MCF 10A (cell line): ENCODE measurements around the gene DDR1. TPM values are rescaled to one million over a fixed set of nuclear protein-coding genes. Genes with fewer than 3 reads are reported as not detected.

Experiments
- BruUV-seq: library from RNA; stranded (reverse); fragments of 400-500 nt; replicated peaks from 2 replicates; lab custom pipeline; 2021; lab: Mats Ljungman, UMichigan
- CTCF ChIA-PET: fragments of 300-600 bp; sonication (Branson Sonifier 250); formaldehyde crosslinking; extraction: SDS; loops from one replicate; lab custom pipeline; 2021; ENCODE audit warnings: antibody characterized with exemption, inconsistent platforms; lab: Yijun Ruan, JAX
- POLR2A ChIA-PET: fragments of 300-600, 350-650 bp; sonication (Branson Sonifier 250); formaldehyde crosslinking; extraction: SDS; loops from one replicate; lab custom pipeline; 2020; ENCODE audit warnings: antibody characterized with exemption, inconsistent platforms; lab: Yijun Ruan, JAX
- DNase-seq: peaks from one replicate; pipeline ENCODE4 v3.0.0-alpha.2; 2018; ENCODE audit not compliant: unreplicated experiment
- H3K27ac Mint-ChIP-seq: one replicate; pipeline ENCODE4 v1.8.0; 2022; ENCODE audit warnings: mild to moderate bottlenecking, low read depth, mixed read lengths; ENCODE audit not compliant: unreplicated experiment
- H3K27me3 Mint-ChIP-seq: one replicate; pipeline ENCODE4 v1.8.0; 2022; ENCODE audit warnings: mixed read lengths; ENCODE audit not compliant: insufficient read depth, unreplicated experiment
- H3K36me3 Mint-ChIP-seq: one replicate; pipeline ENCODE4 v1.8.0; 2022; ENCODE audit warnings: mild to moderate bottlenecking, moderate library complexity, mixed read lengths; ENCODE audit not compliant: insufficient read depth, unreplicated experiment
- H3K4me1 Mint-ChIP-seq: one replicate; pipeline ENCODE4 v1.8.0; 2022; ENCODE audit warnings: mixed read lengths; ENCODE audit not compliant: insufficient read depth, unreplicated experiment
- H3K4me3 Mint-ChIP-seq: one replicate; pipeline ENCODE4 v1.8.0; 2022; ENCODE audit warnings: mild to moderate bottlenecking, moderate library complexity, mixed read lengths; ENCODE audit not compliant: unreplicated experiment
- H3K9me3 Mint-ChIP-seq: one replicate; pipeline ENCODE4 v1.8.0; 2022; ENCODE audit warnings: mixed read lengths; ENCODE audit not compliant: unreplicated experiment
- intact Hi-C: fragments of 100-400 bp; cut with micrococcal nuclease; formaldehyde crosslinking; loops from 2 replicates; pipeline ENCODE4 v1.14.1; 2022
- total RNA-seq: library from RNA; stranded (reverse); gene quantifications from 2 replicates; pipeline ENCODE4 v1.2.3, GENCODE V29; 2022
- TF ChIP-seq, protein P1 (sequence below): fragments of 200-600 bp; IDR thresholded peaks from one replicate; pipeline ENCODE4 v1.8.0; 2022; ENCODE audit warnings: antibody characterized with exemption, mild to moderate bottlenecking; ENCODE audit not compliant: unreplicated experiment

Gene DDR1
- total RNA-seq, 1 experiment from 2014 or later: 66.0 TPM

DNA sequence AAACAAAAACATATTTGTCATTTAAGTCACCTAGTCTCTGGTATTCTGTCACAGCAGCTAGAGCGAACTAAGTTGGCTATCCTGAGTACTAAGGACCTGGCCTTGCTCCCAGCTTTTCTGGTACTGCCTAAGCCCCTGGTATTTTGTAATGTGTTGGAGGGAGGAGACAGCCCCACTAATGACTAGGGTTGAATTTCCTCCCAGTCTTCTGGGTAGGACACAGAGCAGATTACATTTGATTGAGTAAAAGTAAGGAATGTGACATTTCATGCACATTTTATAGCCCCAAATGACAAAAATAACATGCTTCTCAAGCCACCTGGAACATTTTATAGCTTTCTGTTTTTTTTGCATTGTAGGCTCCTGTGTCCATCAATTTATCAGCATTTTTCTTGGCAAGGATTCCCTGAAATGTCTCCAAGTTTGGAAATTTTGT is 47.9 kb upstream of the DDR1 start:
- no TSS peak for BruUV-seq
- Mint-ChIP-seq H3K27ac (no peak overlapping the region), H3K4me1 (peaks cover 16% of the 10 kb centered on the region), H3K4me3 (no peak overlapping the region), H3K9me3 (no peaks in the 10 kb centered on the region), H3K27me3 (no peaks in the 10 kb centered on the region), H3K36me3 (no peaks in the 10 kb centered on the region)
- ChIA-PET CTCF (interaction anchor here (0.8 to 0.9 kb wide), 2 partner anchors 8 to 15 kb away, joined by 3 to 5 read pairs; no protein-coding TSS in a partner anchor), POLR2A (interaction anchor here (0.7 to 2.8 kb wide), 2 partner anchors 8 to 48 kb away, joined by 3 to 9 read pairs; partner anchors contain the start of gene DDR1)
- intact Hi-C loops: no loop called here
- DNase-seq: peak; percentile 64
- TF ChIP-seq, protein P1, sequence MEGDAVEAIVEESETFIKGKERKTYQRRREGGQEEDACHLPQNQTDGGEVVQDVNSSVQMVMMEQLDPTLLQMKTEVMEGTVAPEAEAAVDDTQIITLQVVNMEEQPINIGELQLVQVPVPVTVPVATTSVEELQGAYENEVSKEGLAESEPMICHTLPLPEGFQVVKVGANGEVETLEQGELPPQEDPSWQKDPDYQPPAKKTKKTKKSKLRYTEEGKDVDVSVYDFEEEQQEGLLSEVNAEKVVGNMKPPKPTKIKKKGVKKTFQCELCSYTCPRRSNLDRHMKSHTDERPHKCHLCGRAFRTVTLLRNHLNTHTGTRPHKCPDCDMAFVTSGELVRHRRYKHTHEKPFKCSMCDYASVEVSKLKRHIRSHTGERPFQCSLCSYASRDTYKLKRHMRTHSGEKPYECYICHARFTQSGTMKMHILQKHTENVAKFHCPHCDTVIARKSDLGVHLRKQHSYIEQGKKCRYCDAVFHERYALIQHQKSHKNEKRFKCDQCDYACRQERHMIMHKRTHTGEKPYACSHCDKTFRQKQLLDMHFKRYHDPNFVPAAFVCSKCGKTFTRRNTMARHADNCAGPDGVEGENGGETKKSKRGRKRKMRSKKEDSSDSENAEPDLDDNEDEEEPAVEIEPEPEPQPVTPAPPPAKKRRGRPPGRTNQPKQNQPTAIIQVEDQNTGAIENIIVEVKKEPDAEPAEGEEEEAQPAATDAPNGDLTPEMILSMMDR: no peak

DNA sequence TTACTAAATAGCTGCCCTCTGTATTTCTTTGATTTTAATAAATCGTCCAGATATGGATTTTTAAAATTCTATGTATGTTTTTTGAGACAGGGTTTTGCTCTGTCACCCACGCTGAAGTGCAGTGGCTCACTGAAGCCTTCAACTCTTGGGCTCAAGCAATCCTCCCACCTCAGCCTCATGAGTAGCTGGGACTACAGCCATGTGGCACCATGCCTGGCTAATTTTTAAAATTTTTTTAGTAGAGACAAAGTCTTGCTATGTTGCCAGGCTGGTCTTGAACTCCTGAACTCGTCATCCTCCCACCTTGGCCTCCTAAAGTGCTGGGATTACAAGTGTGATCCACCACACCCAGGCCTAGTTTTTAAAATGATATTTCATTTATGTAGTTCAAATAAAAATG is 47.4 kb upstream of the DDR1 start:
- TF ChIP-seq, protein P1: no peak
- Mint-ChIP-seq H3K27me3 (no peaks in the 10 kb centered on the region), H3K4me3 (no peak overlapping the region), H3K9me3 (no peaks in the 10 kb centered on the region), H3K4me1 (peaks cover 16% of the 10 kb centered on the region), H3K27ac (no peak overlapping the region), H3K36me3 (no peaks in the 10 kb centered on the region)
- intact Hi-C loops: no loop called here
- no TSS peak for BruUV-seq
- DNase-seq: no peak
- CTCF ChIA-PET: interaction anchor here (0.8 to 1.4 kb wide), 3 partner anchors 9 to 233 kb away, joined by 3 to 5 read pairs (median 4); no protein-coding TSS in a partner anchor
- POLR2A ChIA-PET: interaction anchor here (0.7 to 2.8 kb wide), 2 partner anchors 8 to 47 kb away, joined by 3 to 9 read pairs; partner anchors contain the start of gene DDR1

DNA sequence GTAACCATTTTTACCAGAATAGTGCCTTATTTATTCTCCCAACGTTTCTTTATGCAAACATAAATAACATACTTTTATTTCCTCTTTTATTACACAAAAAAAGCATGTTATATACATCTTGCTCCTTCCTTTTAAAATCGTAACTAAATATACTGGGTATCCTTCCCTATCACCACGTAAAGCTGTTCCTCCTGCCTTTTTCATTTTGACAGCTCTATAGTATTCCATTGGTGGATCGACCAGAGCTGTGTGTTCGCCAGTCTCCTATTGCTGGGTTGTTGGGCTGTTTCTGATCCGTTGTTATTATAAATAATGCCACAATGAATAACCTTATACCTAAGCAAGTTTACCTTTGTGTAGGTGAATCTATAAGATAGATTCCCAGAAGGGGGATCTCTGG is 46.9 kb upstream of the DDR1 start:
- Mint-ChIP-seq H3K9me3 (no peaks in the 10 kb centered on the region), H3K4me1 (peaks cover 16% of the 10 kb centered on the region), H3K27ac (no peak overlapping the region), H3K4me3 (no peak overlapping the region), H3K27me3 (no peaks in the 10 kb centered on the region), H3K36me3 (no peaks in the 10 kb centered on the region)
- no TSS peak for BruUV-seq
- ChIA-PET CTCF (interaction anchor here (0.8 to 1.4 kb wide), 4 partner anchors 9 to 233 kb away, joined by 3 to 6 read pairs (median 4); no protein-coding TSS in a partner anchor), POLR2A (interaction anchor here (2.8 kb wide), 1 partner anchor 9 kb away, joined by 9 read pairs; no protein-coding TSS in a partner anchor)
- no peak for DNase-seq
- TF ChIP-seq, protein P1: no peak
- intact Hi-C loops: no loop called here

DNA sequence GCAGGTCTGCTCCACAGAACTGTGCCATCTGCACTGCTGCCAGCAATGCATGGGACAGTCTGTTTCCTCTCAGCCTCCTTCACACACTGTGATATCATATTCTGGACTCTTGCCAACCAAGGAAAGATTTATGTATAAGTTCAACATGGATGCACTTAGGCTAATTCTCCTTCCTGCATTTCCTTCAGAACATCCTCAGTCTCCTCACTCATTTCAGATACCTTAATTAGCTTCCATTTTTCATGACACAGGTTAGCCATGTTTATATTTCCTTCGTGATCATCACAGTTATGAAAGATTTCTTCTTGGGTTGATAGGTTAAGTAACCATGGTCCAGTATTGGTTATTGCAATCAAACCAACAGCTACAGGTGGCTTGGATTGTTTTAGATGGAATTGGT is 46.4 kb upstream of the DDR1 start:
- H3K4me1 Mint-ChIP-seq: peaks cover 16% of the 10 kb centered on the region
- H3K27me3 Mint-ChIP-seq: no peaks in the 10 kb centered on the region
- DNase-seq: no peak
- ChIA-PET POLR2A (interaction anchor here (2.8 kb wide), 1 partner anchor 9 kb away, joined by 9 read pairs; no protein-coding TSS in a partner anchor), CTCF (interaction anchor here (1.1 to 1.4 kb wide), 2 partner anchors 9 to 232 kb away, joined by 4 to 6 read pairs; no protein-coding TSS in a partner anchor)
- TF ChIP-seq, protein P1: no peak
- H3K36me3 Mint-ChIP-seq: no peaks in the 10 kb centered on the region
- no peak overlapping the region for H3K4me3 Mint-ChIP-seq
- intact Hi-C loops: no loop called here
- H3K9me3 Mint-ChIP-seq: no peaks in the 10 kb centered on the region
- no TSS peak for BruUV-seq
- no peak overlapping the region for H3K27ac Mint-ChIP-seq
